Endothelial cell (in vitro differentiated cells): Measurements from ENCODE around the gene COL4A1. TPM values are rescaled to one million over a fixed set of nuclear protein-coding genes. Genes with fewer than 3 reads are reported as not detected.
A peak's percentile ranks its signal among the peaks of the same experiment; 100 is the strongest.

Source experiments
- DNase-seq: peaks from one replicate; pipeline ENCODE4 v3.0.0; 2021; ENCODE audit warnings: low spot score
- H3K27ac Mint-ChIP-seq: one replicate; pipeline ENCODE4 v1.8.0; 2021; ENCODE audit warnings: mixed read lengths, inconsistent platforms; ENCODE audit not compliant: unreplicated experiment
- H3K27me3 Mint-ChIP-seq: one replicate; pipeline ENCODE4 v1.8.0; 2021; ENCODE audit warnings: mild to moderate bottlenecking, moderate library complexity, mixed read lengths, inconsistent platforms; ENCODE audit not compliant: unreplicated experiment
- H3K36me3 Mint-ChIP-seq: one replicate; pipeline ENCODE4 v1.8.0; 2021; ENCODE audit warnings: mild to moderate bottlenecking, low read depth, mixed read lengths, inconsistent platforms; ENCODE audit not compliant: unreplicated experiment
- H3K4me1 Mint-ChIP-seq: one replicate; pipeline ENCODE4 v1.8.0; 2021; ENCODE audit warnings: mild to moderate bottlenecking, mixed read lengths, inconsistent platforms; ENCODE audit not compliant: unreplicated experiment
- H3K4me3 Mint-ChIP-seq: one replicate; pipeline ENCODE4 v1.8.0; 2021; ENCODE audit warnings: mild to moderate bottlenecking, mixed read lengths, inconsistent platforms; ENCODE audit not compliant: unreplicated experiment
- H3K9me3 Mint-ChIP-seq: one replicate; pipeline ENCODE4 v1.8.0; 2021; ENCODE audit warnings: mixed read lengths, inconsistent platforms; ENCODE audit not compliant: unreplicated experiment
- CTCF ChIP-seq: fragments of 200-600 bp; sonication (generic); IDR thresholded peaks from one replicate; pipeline ENCODE4 v1.5.0; 2021; ENCODE audit warnings: antibody characterized with exemption; ENCODE audit not compliant: unreplicated experiment
- total RNA-seq: library from RNA; stranded (reverse); fragmentation: NEBNext Ultra II Directional; extraction: Animal tissue kit (Norgen Biotek cat#: 25700); gene quantifications from one replicate; pipeline ENCODE4 v1.2.1, GENCODE V29; 2021; ENCODE audit not compliant: unreplicated experiment

Gene COL4A1
- total RNA-seq, 1 donor from 2014 or later: 2,720 TPM

GRCh38 chr13:110138010-110138699 is 168.8 kb downstream of the COL4A1 start:
- Mint-ChIP-seq H3K4me3 (peak overlapping the region; percentile 89), H3K9me3 (no peaks in the 10 kb centered on the region), H3K27ac (peak overlapping the region; percentile 75), H3K36me3 (no peaks in the 10 kb centered on the region), H3K4me1 (peaks cover 17% of the 10 kb centered on the region), H3K27me3 (peaks cover 7% of the 10 kb centered on the region)
- no peak for TF ChIP-seq CTCF
- peak; percentile 36 for DNase-seq

GRCh38 chr13:110137680-110138009 is 169.3 kb downstream of the COL4A1 start:
- no peak for DNase-seq
- Mint-ChIP-seq H3K4me1 (peaks cover 18% of the 10 kb centered on the region), H3K27me3 (peaks cover 9% of the 10 kb centered on the region), H3K36me3 (no peaks in the 10 kb centered on the region), H3K9me3 (no peaks in the 10 kb centered on the region), H3K4me3 (peak overlapping the region; percentile 89), H3K27ac (peak overlapping the region; percentile 15)
- no peak for TF ChIP-seq CTCF

- Mint-ChIP-seq H3K4me1 (peaks cover 20% of the 10 kb centered on the region), H3K4me3 (peak overlapping the region; percentile 89), H3K36me3 (no peaks in the 10 kb centered on the region), H3K9me3 (no peaks in the 10 kb centered on the region), H3K27ac (peak overlapping the region; percentile 15), H3K27me3 (peaks cover 9% of the 10 kb centered on the region)
- no peak for TF ChIP-seq CTCF
- no peak for DNase-seq
These were observed 170.0 kb downstream of the COL4A1 start for GRCh38 chr13:110136660-110137585.

- Mint-ChIP-seq H3K9me3 (no peaks in the 10 kb centered on the region), H3K27me3 (peaks cover 9% of the 10 kb centered on the region), H3K27ac (no peak overlapping the region), H3K4me1 (peaks cover 23% of the 10 kb centered on the region), H3K36me3 (no peaks in the 10 kb centered on the region), H3K4me3 (no peak overlapping the region)
- TF ChIP-seq CTCF: no peak
- peak; percentile 2 for DNase-seq
These were observed 170.9 kb downstream of the COL4A1 start for GRCh38 chr13:110135977-110136597.
